GM12865 (cell line): ENCODE measurements around the gene ULBP1.
"Not testable (repeated sequence)": the region's sequence is repeated elsewhere in the genome, so short reads cannot be mapped to it uniquely, and the experiment has no call there.

Source experiments
- DNase-seq: peaks from one replicate; pipeline ENCODE4 v3.0.0; 2010; ENCODE audit warnings: low read depth
- H3K4me3 ChIP-seq: 2 replicates; pipeline ENCODE4 v1.5.1; 2011; ENCODE audit warnings: mild to moderate bottlenecking, low read depth, low read length, control low read depth
- CTCF ChIP-seq: IDR thresholded peaks from 2 replicates; pipeline ENCODE4 v1.5.1; 2011; ENCODE audit warnings: low read length, control low read depth, low read depth, inconsistent platforms; ENCODE audit not compliant: insufficient read depth; ENCODE audit errors: missing control alignments

ULBP1 gene

GRCh38 chr6:149940672-149940982 lies 23.1 kb upstream of the ULBP1 start:
- no peak for TF ChIP-seq CTCF
- no peak overlapping the region for H3K4me3 ChIP-seq

GRCh38 chr6:149941583-149942460 lies 21.9 kb upstream of the ULBP1 start, which contains the start of gene ULBP2:
ULBP2 (plus strand) TSS chr6:149942014; CDS start chr6:149942073, 59 bp downstream.
- no peak for TF ChIP-seq CTCF
- peak; percentile 61 for DNase-seq
- peak within 1 kb of the TSS; percentile 35 for H3K4me3 ChIP-seq

More at GRCh38 chr6:149940672-149940982, 23.1 kb upstream of the ULBP1 start:
- DNase-seq: no peak

GRCh38 chr6:149942461-149942829 lies 21.3 kb upstream of the ULBP1 start:
- no peak for DNase-seq
- no peak for TF ChIP-seq CTCF
- H3K4me3 ChIP-seq: no peak overlapping the region

GRCh38 chr6:149943321-149943720 lies 20.4 kb upstream of the ULBP1 start:
- H3K4me3 ChIP-seq, DNase-seq: not testable (repeated sequence)

GRCh38 chr6:149945276-149945675 lies 18.5 kb upstream of the ULBP1 start:
- not testable (repeated sequence) for DNase-seq, H3K4me3 ChIP-seq

- DNase-seq, H3K4me3 ChIP-seq: not testable (repeated sequence)
Measured at GRCh38 chr6:149946631-149947030, 17.1 kb upstream of the ULBP1 start.

- H3K4me3 ChIP-seq, DNase-seq: not testable (repeated sequence)
Measured at GRCh38 chr6:149947533-149947932, 16.2 kb upstream of the ULBP1 start.

- TF ChIP-seq CTCF: no peak
- H3K4me3 ChIP-seq: no peak overlapping the region
- no peak for DNase-seq
Measured at GRCh38 chr6:149948011-149948410, 15.7 kb upstream of the ULBP1 start.

GRCh38 chr6:149948616-149949015 lies 15.1 kb upstream of the ULBP1 start:
- no peak for DNase-seq
- H3K4me3 ChIP-seq: no peak overlapping the region
- TF ChIP-seq CTCF: no peak
